K562 (cell line): ENCODE measurements around the gene BRMS1. TPM values are rescaled to one million over a fixed set of nuclear protein-coding genes. Genes with fewer than 3 reads are reported as not detected.
A peak's percentile ranks its signal among the peaks of the same experiment; 100 is the strongest.

Source experiments
- ATAC-seq: fragments of 200-7000 bp; cut with Tn5 transposase; 3 replicates; pipeline ENCODE4 v1.9.1; 2020; ENCODE audit warnings: moderate library complexity
- BruUV-seq: library from RNA; stranded (reverse); fragments of 400-500 nt; replicated peaks from 2 replicates; lab custom pipeline; 2021; lab: Mats Ljungman, UMichigan
- CTCF ChIA-PET: fragments of 300-600 bp; formaldehyde crosslinking; extraction: SDS; loops from one replicate; lab custom pipeline; 2021; ENCODE audit warnings: low intra/inter-chr PET ratio; lab: Yijun Ruan, JAX
- POLR2A ChIA-PET: fragments of 300-600, 350-650 bp; sonication (Branson Sonifier 250); formaldehyde crosslinking; extraction: SDS; loops from one replicate; lab custom pipeline; 2021; ENCODE audit warnings: antibody characterized with exemption, inconsistent platforms; lab: Yijun Ruan, JAX
- DNase-seq, 4 experiments: peaks; one replicate each; pipeline versions ENCODE4 v3.0.0 to v3.0.0-alpha.2; 2011 to 2018; ENCODE audit warnings: low spot score in 3 of 4, mixed read lengths in 3 of 4; ENCODE audit errors: extremely low read depth in 1 of 4
- FAIRE-seq: peaks from 2 replicates; lab custom pipeline; 2011; peaks lifted over from hg19 to GRCh38; lab: Jason Lieb, UNC
- H2AFZ ChIP-seq: 2 replicates; pipeline ENCODE4 v1.6.0; 2011; ENCODE audit warnings: low read depth, low read length, control low read depth, inconsistent platforms
- H3K27ac ChIP-seq: fragments of 200-600 bp; 3 replicates; pipeline ENCODE4 v1.8.0; 2011; ENCODE audit warnings: low read depth, mild to moderate bottlenecking, control low read depth, inconsistent platforms, low read length, moderate library complexity, mixed read lengths; ENCODE audit errors: extremely low read depth
- H3K27me3 ChIP-seq, 2 experiments: fragments of 300-600 bp in 1 of 2; 2 replicates in 1 of 2; 3 replicates in 1 of 2; pipeline versions ENCODE4 v1.6.0 to v1.8.0; 2011; ENCODE audit warnings: inconsistent platforms in 2 of 2, low read length in 2 of 2, mild to moderate bottlenecking in 1 of 2, mixed read lengths in 1 of 2, moderate library complexity in 1 of 2; ENCODE audit not compliant: control insufficient read depth in 2 of 2, insufficient read depth in 2 of 2
- H3K36me3 ChIP-seq: fragments of 300-600 bp; 3 replicates; pipeline ENCODE4 v1.8.0; 2011; ENCODE audit warnings: mild to moderate bottlenecking, low read length, inconsistent platforms; ENCODE audit not compliant: control insufficient read depth, insufficient read depth
- H3K4me1 ChIP-seq, 2 experiments: fragments of 200-600 bp in 1 of 2; replicated peaks in 1 of 2; 2 replicates in 1 of 2; 3 replicates in 1 of 2; pipeline versions ENCODE4 v1.5.1 to v1.8.0; 2011; ENCODE audit warnings: inconsistent platforms in 2 of 2, low read length in 2 of 2, mild to moderate bottlenecking in 1 of 2, mixed read lengths in 1 of 2, moderate library complexity in 1 of 2; ENCODE audit not compliant: control insufficient read depth in 2 of 2, insufficient read depth in 2 of 2
- H3K4me2 ChIP-seq: 2 replicates; pipeline ENCODE4 v1.6.1; 2011; ENCODE audit warnings: low read length, control low read depth, inconsistent platforms, mixed read lengths; ENCODE audit not compliant: insufficient read depth
- H3K4me3 ChIP-seq: fragments of 200-600 bp; sonication (generic), shearing (Covaris generic); 2 replicates; pipeline ENCODE4 v1.5.1; 2016; ENCODE audit warnings: control low read depth, inconsistent platforms
- H3K79me2 ChIP-seq: fragments of 200-600 bp; 3 replicates; pipeline ENCODE4 v1.8.0; 2011; ENCODE audit warnings: low read length, inconsistent platforms; ENCODE audit not compliant: control insufficient read depth, insufficient read depth
- H3K9ac ChIP-seq, 2 experiments: 2 replicates each; pipeline versions ENCODE4 v1.6.0 to v1.6.1; 2011; ENCODE audit warnings: low read depth in 2 of 2, low read length in 2 of 2, control low read depth in 1 of 2, inconsistent platforms in 1 of 2, mild to moderate bottlenecking in 1 of 2, mixed read lengths in 1 of 2; ENCODE audit not compliant: insufficient read depth in 1 of 2
- H3K9me1 ChIP-seq: one replicate; pipeline ENCODE4 v1.6.0; 2011; ENCODE audit warnings: inconsistent platforms, mild to moderate bottlenecking, low read length, moderate library complexity; ENCODE audit not compliant: control insufficient read depth, insufficient read depth
- H3K9me3 ChIP-seq: replicated peaks from 2 replicates; pipeline ENCODE4 v1.5.1; 2011; ENCODE audit warnings: low read depth, low read length, inconsistent platforms; ENCODE audit not compliant: control insufficient read depth, insufficient read depth
- H4K20me1 ChIP-seq: replicated peaks from 2 replicates; pipeline ENCODE4 v1.6.1; 2011; ENCODE audit warnings: low read length, inconsistent platforms, mixed read lengths; ENCODE audit not compliant: control insufficient read depth, insufficient read depth
- BRF2 ChIP-seq: IDR thresholded peaks from 3 replicates; pipeline ENCODE4 v1.6.1; 2011; ENCODE audit warnings: borderline replicate concordance, mild to moderate bottlenecking; ENCODE audit not compliant: insufficient read length, insufficient read depth
- CBFA2T2 ChIP-seq: fragments of 450-650 bp; conservative IDR thresholded peaks from 2 replicates; pipeline ENCODE4 v1.6.1; 2017; ENCODE audit warnings: mild to moderate bottlenecking
- CGGBP1 ChIP-seq: fragments of 250-450 bp; sonication (Bioruptor Pico); IDR thresholded peaks from 2 replicates; pipeline ENCODE4 v1.9.0; 2021; ENCODE audit warnings: mild to moderate bottlenecking
- DEAF1 ChIP-seq: fragments of 450-650 bp; formaldehyde crosslinking; IDR thresholded peaks from 2 replicates; pipeline ENCODE4 v1.4.0; 2020; ENCODE audit warnings: mild to moderate bottlenecking, moderate library complexity
- GATAD2B ChIP-seq: fragments of 450-650 bp; IDR thresholded peaks from 2 replicates; pipeline ENCODE4 v1.6.1; 2017; ENCODE audit warnings: mild to moderate bottlenecking, borderline replicate concordance
- GTF2A2 ChIP-seq: IDR thresholded peaks from 2 replicates; pipeline ENCODE4 v1.6.1; 2016; ENCODE audit warnings: mild to moderate bottlenecking, missing genetic modification characterization, missing compliant biosample characterization
- HDAC6 ChIP-seq: IDR thresholded peaks from 2 replicates; pipeline ENCODE4 v1.6.1; 2012; ENCODE audit warnings: low read depth, mild to moderate bottlenecking, control low read depth, inconsistent platforms, low read length, moderate library complexity
- HMG20B ChIP-seq: fragments of 250-450 bp; sonication (Bioruptor Pico); IDR thresholded peaks from 2 replicates; pipeline ENCODE4 v1.5.0; 2021; ENCODE audit warnings: mild to moderate bottlenecking
- KDM1A ChIP-seq, 2 experiments: fragments of 450-650 bp; IDR thresholded peaks; 2 replicates each; pipeline ENCODE4 v1.6.1; 2016; ENCODE audit warnings: mild to moderate bottlenecking in 2 of 2
- MEIS2 ChIP-seq: fragments of 450-650 bp; IDR thresholded peaks from 2 replicates; pipeline ENCODE4 v1.6.1; 2014; ENCODE audit warnings: mild to moderate bottlenecking; ENCODE audit not compliant: partially characterized antibody
- NCOA4 ChIP-seq: fragments of 450-650 bp; IDR thresholded peaks from 2 replicates; pipeline ENCODE4 v1.6.1; 2018; ENCODE audit warnings: mild to moderate bottlenecking; ENCODE audit not compliant: partially characterized antibody
- NCOR1 ChIP-seq: fragments of 450-650 bp; IDR thresholded peaks from 2 replicates; pipeline ENCODE4 v1.6.1; 2016; ENCODE audit warnings: mild to moderate bottlenecking, moderate library complexity
- NR2C1 ChIP-seq, 2 experiments: fragments of 450-650 bp; IDR thresholded peaks; 2 replicates each; pipeline ENCODE4 v1.6.1; 2017; ENCODE audit warnings: mild to moderate bottlenecking in 2 of 2, antibody characterized with exemption in 1 of 2, inconsistent platforms in 1 of 2, missing compliant biosample characterization in 1 of 2, missing genetic modification characterization in 1 of 2
- POLR2A ChIP-seq: fragments of 450-650 bp; conservative IDR thresholded peaks from 2 replicates; pipeline ENCODE4 v1.6.1; 2016
- POLR2G ChIP-seq: fragments of 200-400 bp; formaldehyde crosslinking; IDR thresholded peaks from 2 replicates; pipeline ENCODE4 v1.6.1; 2017; ENCODE audit warnings: low read depth, mild to moderate bottlenecking, antibody characterized with exemption, low read length, moderate library complexity
- RCOR1 ChIP-seq, 2 experiments: IDR thresholded peaks; 2 replicates each; pipeline ENCODE4 v1.6.1; 2012; ENCODE audit warnings: low read depth in 2 of 2, low read length in 2 of 2, borderline replicate concordance in 1 of 2, improper control_type of control experiment in 1 of 2
- SNAPC5 ChIP-seq: fragments of 250-450 bp; sonication (Bioruptor Pico); IDR thresholded peaks from 2 replicates; pipeline ENCODE4 v1.8.0; 2021; ENCODE audit warnings: moderate library complexity, mild to moderate bottlenecking, inconsistent platforms
- TAF9B ChIP-seq: fragments of 450-650 bp; IDR thresholded peaks from 2 replicates; pipeline ENCODE4 v1.6.1; 2018; ENCODE audit warnings: mild to moderate bottlenecking; ENCODE audit not compliant: partially characterized antibody
- ZNF354B ChIP-seq: fragments of 250-450 bp; sonication (Bioruptor Pico); IDR thresholded peaks from 2 replicates; pipeline ENCODE4 v1.4.0; 2020
- ZNF655 ChIP-seq: fragments of 250-450 bp; sonication (Bioruptor Pico); IDR thresholded peaks from 2 replicates; pipeline ENCODE4 v1.5.0; 2021
- WGBS: fragments of 100-300 bp; shearing (Covaris generic); methylation state at CpG from one replicate; pipeline ENCODE4 v1.1.6; 2016; ENCODE audit warnings: low coverage, mixed read lengths; ENCODE audit not compliant: insufficient coverage; ENCODE audit errors: missing lambda C conversion rate; 5-methylcytosine and 5-hydroxymethylcytosine counted together
- in situ Hi-C: fragments of 300-500 bp; cut with MboI; formaldehyde crosslinking; loops from 4 replicates; pipeline ENCODE4 v1.15.0; 2018; ENCODE audit warnings: inconsistent platforms, mixed read lengths
- intact Hi-C: fragments of 100-400 bp; cut with micrococcal nuclease; formaldehyde crosslinking; loops from 2 replicates; pipeline ENCODE4 v1.14.2; 2022
- polyA plus RNA-seq, 8 experiments: library from polyadenylated mRNA; depleted of rRNA in 4 of 8; stranded (reverse) in 5 of 8; unstranded in 3 of 8; fragments of >200 nt; fragmentation: Nextera tagmentation in 2 of 8; fragmentation: Illumina TruSeq in 1 of 8; extraction: Ambion mirVana in 2 of 8; extraction: Trizol in 1 of 8; gene quantifications; 2 replicates each; pipeline versions ENCODE4 v1.2.1 to v1.2.3, GENCODE V29; 2011 to 2014; ENCODE audit warnings: inconsistent platforms in 1 of 8, missing spikeins in 1 of 8
- total RNA-seq, 7 experiments: library from RNA; depleted of rRNA in 6 of 7; stranded (reverse); fragments of >200 nt in 6 of 7; fragmentation: Illumina TruSeq in 2 of 7; extraction: Trizol in 2 of 7; gene quantifications; 2 replicates each; pipeline versions ENCODE4 v1.2.1 to v1.2.3, GENCODE V29; 2011 to 2021; ENCODE audit warnings: low replicate concordance in 1 of 7

Gene BRMS1
- total and polyA plus RNA-seq, 9 of the 15 experiments (the other 6 are each of a cell fraction or from before 2014, with no cell fraction given), result 2.2 to 78.8 (median 33.4) TPM

GRCh38 chr11:66359662-66360087 lies 14.8 kb upstream of the BRMS1 start:
- CTCF ChIA-PET, result no interaction called here
- Histone ChIP-seq H3K4me1 (peaks cover 0 to 15% of the 10 kb centered on the region in 2 experiments; a peak in 4 of 5 replicates), H4K20me1 (peaks cover 18% of the 10 kb centered on the region), H3K4me3 (no peak overlapping the region), H3K27me3 (no peaks in the 10 kb centered on the region), H3K9me1 (no peaks in the 10 kb centered on the region), H3K9me3 (no peaks in the 10 kb centered on the region), H3K4me2 (no peak overlapping the region), H3K36me3 (peaks cover 23% of the 10 kb centered on the region; the same call in 2 of the 3 replicates), H3K79me2 (no peaks in the 10 kb centered on the region), H2AFZ (no peak overlapping the region), H3K9ac (no peak overlapping the region), H3K27ac (no peak overlapping the region)
- intact Hi-C loops (no loop called here), in situ Hi-C loops (no loop called here)
- peak; percentile 57 to 78 (median 70) for DNase-seq
- POLR2A ChIA-PET, result interaction anchor here (0.9 to 2.8 kb wide), 4 partner anchors 9 to 45 kb away, joined by 3 to 12 read pairs (median 4); partner anchors contain the start of gene B4GAT1
- peak; percentile 53 for ATAC-seq
- no TSS peak for BruUV-seq
- 18% methylated on average over 3 of the region's 3 CpGs for WGBS
- no peak for FAIRE-seq
- TF ChIP-seq GATAD2B, result no peak
- no peak for TF ChIP-seq ZNF354B (CRISPR knock-in tag)
- TF ChIP-seq GTF2A2, result no peak
- TF ChIP-seq TAF9B, result no peak
- TF ChIP-seq NCOR1, result 0 out of 2 replicates have a peak, but pooled peaks have one; percentile 5
- TF ChIP-seq BRF2, result no peak
- peak; percentile 73 for TF ChIP-seq NR2C1 (IDR thresholded peaks at IDR 0.05)
- peak; percentile 85 for TF ChIP-seq NR2C1 (tag; IDR thresholded peaks at IDR 0.05)
- TF ChIP-seq MEIS2, result no peak
- peak; percentile 57 for TF ChIP-seq POLR2A
- TF ChIP-seq KDM1A (IDR thresholded peaks at IDR 0.05), result peak in 1 of 2 experiments; percentile 49; a peak in 2 of 4 replicates
- TF ChIP-seq POLR2G, result peak; percentile 60; the same call in 1 of the 2 replicates
- no peak for TF ChIP-seq SNAPC5
- no peak for TF ChIP-seq HMG20B (CRISPR knock-in tag)
- TF ChIP-seq ZNF655 (CRISPR knock-in tag), result no peak
- TF ChIP-seq NCOA4, result no peak
- no peak for TF ChIP-seq DEAF1 (CRISPR knock-in tag)
- TF ChIP-seq CBFA2T2, result no peak
- no peak for TF ChIP-seq HDAC6
- TF ChIP-seq RCOR1 (IDR thresholded peaks at IDR 0.05; ENCODE audit: borderline replicate concordance in 1 of 2, low read depth in 2 of 2, low read length in 2 of 2), result no peak
- TF ChIP-seq CGGBP1, result no peak
